ENCODE data around the gene TMA7. TPM values are rescaled to one million over a fixed set of nuclear protein-coding genes. Genes with fewer than 3 reads are reported as not detected.

TMA7 gene
- total and polyA plus RNA-seq, 9 of the 15 experiments (the other 6 are each of a cell fraction or from before 2014, with no cell fraction given), result 209 to 1,003 (median 486) TPM

DNA sequence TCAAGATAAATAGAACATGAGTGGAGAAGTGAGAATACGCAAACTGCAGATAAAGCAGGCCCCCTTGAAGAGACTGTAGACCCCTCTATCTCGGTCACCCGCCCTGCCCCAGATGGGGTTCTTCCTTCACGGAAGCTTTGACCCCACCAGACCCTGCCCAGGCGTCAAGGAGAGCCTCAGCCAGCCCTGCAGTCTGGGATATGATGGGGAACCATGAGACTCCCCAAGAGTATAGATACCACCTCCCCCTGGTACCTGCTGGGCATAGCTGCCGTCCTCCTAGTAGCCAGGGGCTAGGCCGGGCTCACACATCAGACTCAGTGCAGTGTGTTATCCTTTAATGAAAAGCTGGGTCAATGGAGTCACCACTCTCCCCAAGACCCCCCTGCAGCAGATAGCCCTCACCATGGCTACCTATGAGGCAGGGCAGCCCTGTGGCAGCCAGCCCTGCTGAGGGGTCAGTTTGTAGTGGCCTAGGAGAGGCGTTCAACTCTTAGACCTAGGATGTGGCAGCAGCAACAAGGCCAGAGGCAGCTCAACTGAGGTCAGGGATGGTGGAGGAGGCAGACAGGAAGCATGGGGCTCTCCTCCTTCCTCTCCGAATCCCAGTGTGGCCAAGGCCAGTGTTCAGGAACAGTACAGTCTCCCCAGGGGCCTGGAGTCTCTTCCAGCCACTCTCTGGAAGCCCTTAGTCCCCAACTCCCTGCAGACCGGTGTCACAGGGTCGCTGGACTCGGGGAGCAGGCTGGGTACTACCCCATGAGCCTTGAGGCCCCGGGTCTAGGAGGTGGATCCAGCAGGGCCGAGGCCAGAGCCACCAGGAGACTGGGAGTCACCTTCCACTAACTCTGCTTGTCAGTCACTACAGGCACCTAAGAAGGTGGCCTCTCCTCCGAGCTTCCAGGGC lies 36.3 kb upstream of the TMA7 start:
- WGBS (ENCODE audit: insufficient coverage, low coverage, missing lambda C conversion rate), result 43% methylated on average over 15 of the region's 15 CpGs
- Histone ChIP-seq H2AFZ (ENCODE audit: low read depth, low read length) (no peak overlapping the region), H3K4me1 (replicated peaks in 1 of 2; ENCODE audit: control insufficient read depth in 2 of 2, insufficient read depth in 2 of 2, low read length in 2 of 2) (peaks cover 0 to 5% of the 10 kb centered on the region in 2 experiments; a peak in 1 of 5 replicates), H3K27me3 (ENCODE audit: control insufficient read depth in 2 of 2, insufficient read depth in 2 of 2, low read length in 2 of 2) (no peaks in the 10 kb centered on the region), H3K4me2 (ENCODE audit: insufficient read depth, low read length) (no peak overlapping the region), H3K9me3 (replicated peaks; ENCODE audit: control insufficient read depth, insufficient read depth, low read depth, low read length) (no peaks in the 10 kb centered on the region), H3K27ac (ENCODE audit: extremely low read depth, low read depth, low read length) (no peak overlapping the region), H4K20me1 (replicated peaks; ENCODE audit: control insufficient read depth, insufficient read depth, low read length) (0 out of 2 replicates have a peak, but pooled peaks cover 4% of the 10 kb centered on the region), H3K79me2 (ENCODE audit: control insufficient read depth, insufficient read depth, low read length) (no peaks in the 10 kb centered on the region), H3K9me1 (ENCODE audit: control insufficient read depth, insufficient read depth, low read length) (no peaks in the 10 kb centered on the region), H3K9ac (ENCODE audit: insufficient read depth in 1 of 2, low read depth in 2 of 2, low read length in 2 of 2) (no peak overlapping the region), H3K36me3 (ENCODE audit: control insufficient read depth, insufficient read depth, low read length) (no peaks in the 10 kb centered on the region), H3K4me3 (no peak overlapping the region)
- TF ChIP-seq, protein P1, sequence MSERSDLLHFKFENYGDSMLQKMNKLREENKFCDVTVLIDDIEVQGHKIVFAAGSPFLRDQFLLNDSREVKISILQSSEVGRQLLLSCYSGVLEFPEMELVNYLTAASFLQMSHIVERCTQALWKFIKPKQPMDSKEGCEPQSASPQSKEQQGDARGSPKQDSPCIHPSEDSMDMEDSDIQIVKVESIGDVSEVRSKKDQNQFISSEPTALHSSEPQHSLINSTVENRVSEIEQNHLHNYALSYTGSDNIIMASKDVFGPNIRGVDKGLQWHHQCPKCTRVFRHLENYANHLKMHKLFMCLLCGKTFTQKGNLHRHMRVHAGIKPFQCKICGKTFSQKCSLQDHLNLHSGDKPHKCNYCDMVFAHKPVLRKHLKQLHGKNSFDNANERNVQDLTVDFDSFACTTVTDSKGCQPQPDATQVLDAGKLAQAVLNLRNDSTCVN (CRISPR knock-in tag; IDR thresholded peaks at IDR 0.05), result no peak
- TF ChIP-seq NFIX (CRISPR knock-in tag; IDR thresholded peaks at IDR 0.05; ENCODE audit: low read depth) (no peak), PTTG1 (tag; IDR thresholded peaks at IDR 0.05; ENCODE audit: low read depth) (no peak), ESRRA (IDR thresholded peaks at IDR 0.05; ENCODE audit: borderline replicate concordance, low read depth) (no peak), ZNF224 (CRISPR knock-in tag; IDR thresholded peaks at IDR 0.05) (no peak)
- TF ChIP-seq, protein P2, sequence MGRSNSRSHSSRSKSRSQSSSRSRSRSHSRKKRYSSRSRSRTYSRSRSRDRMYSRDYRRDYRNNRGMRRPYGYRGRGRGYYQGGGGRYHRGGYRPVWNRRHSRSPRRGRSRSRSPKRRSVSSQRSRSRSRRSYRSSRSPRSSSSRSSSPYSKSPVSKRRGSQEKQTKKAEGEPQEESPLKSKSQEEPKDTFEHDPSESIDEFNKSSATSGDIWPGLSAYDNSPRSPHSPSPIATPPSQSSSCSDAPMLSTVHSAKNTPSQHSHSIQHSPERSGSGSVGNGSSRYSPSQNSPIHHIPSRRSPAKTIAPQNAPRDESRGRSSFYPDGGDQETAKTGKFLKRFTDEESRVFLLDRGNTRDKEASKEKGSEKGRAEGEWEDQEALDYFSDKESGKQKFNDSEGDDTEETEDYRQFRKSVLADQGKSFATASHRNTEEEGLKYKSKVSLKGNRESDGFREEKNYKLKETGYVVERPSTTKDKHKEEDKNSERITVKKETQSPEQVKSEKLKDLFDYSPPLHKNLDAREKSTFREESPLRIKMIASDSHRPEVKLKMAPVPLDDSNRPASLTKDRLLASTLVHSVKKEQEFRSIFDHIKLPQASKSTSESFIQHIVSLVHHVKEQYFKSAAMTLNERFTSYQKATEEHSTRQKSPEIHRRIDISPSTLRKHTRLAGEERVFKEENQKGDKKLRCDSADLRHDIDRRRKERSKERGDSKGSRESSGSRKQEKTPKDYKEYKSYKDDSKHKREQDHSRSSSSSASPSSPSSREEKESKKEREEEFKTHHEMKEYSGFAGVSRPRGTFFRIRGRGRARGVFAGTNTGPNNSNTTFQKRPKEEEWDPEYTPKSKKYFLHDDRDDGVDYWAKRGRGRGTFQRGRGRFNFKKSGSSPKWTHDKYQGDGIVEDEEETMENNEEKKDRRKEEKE (IDR thresholded peaks at IDR 0.05; ENCODE audit: borderline replicate concordance in 1 of 2, control insufficient read depth in 1 of 2, low read depth in 2 of 2, low read length in 1 of 2), result no peak
- TF ChIP-seq, protein P3, sequence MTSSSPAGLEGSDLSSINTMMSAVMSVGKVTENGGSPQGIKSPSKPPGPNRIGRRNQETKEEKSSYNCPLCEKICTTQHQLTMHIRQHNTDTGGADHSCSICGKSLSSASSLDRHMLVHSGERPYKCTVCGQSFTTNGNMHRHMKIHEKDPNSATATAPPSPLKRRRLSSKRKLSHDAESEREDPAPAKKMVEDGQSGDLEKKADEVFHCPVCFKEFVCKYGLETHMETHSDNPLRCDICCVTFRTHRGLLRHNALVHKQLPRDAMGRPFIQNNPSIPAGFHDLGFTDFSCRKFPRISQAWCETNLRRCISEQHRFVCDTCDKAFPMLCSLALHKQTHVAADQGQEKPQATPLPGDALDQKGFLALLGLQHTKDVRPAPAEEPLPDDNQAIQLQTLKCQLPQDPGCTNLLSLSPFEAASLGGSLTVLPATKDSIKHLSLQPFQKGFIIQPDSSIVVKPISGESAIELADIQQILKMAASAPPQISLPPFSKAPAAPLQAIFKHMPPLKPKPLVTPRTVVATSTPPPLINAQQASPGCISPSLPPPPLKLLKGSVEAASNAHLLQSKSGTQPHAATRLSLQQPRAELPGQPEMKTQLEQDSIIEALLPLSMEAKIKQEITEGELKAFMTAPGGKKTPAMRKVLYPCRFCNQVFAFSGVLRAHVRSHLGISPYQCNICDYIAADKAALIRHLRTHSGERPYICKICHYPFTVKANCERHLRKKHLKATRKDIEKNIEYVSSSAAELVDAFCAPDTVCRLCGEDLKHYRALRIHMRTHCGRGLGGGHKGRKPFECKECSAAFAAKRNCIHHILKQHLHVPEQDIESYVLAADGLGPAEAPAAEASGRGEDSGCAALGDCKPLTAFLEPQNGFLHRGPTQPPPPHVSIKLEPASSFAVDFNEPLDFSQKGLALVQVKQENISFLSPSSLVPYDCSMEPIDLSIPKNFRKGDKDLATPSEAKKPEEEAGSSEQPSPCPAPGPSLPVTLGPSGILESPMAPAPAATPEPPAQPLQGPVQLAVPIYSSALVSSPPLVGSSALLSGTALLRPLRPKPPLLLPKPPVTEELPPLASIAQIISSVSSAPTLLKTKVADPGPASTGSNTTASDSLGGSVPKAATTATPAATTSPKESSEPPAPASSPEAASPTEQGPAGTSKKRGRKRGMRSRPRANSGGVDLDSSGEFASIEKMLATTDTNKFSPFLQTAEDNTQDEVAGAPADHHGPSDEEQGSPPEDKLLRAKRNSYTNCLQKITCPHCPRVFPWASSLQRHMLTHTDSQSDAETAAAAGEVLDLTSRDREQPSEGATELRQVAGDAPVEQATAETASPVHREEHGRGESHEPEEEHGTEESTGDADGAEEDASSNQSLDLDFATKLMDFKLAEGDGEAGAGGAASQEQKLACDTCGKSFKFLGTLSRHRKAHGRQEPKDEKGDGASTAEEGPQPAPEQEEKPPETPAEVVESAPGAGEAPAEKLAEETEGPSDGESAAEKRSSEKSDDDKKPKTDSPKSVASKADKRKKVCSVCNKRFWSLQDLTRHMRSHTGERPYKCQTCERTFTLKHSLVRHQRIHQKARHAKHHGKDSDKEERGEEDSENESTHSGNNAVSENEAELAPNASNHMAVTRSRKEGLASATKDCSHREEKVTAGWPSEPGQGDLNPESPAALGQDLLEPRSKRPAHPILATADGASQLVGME (CRISPR knock-in tag; IDR thresholded peaks at IDR 0.05), result no peak
- ATAC-seq, result no peak
- POLR2A ChIA-PET, result no interaction called here
- BruUV-seq (replicated peaks), result no TSS peak
- in situ Hi-C loops (cut with MboI) (loop anchor here (5.0 kb wide), 1 partner anchor 34 kb away; no protein-coding TSS in a partner anchor), intact Hi-C loops (cut with micrococcal nuclease) (loop anchor here (5.0 to 10.0 kb wide), 3 partner anchors 101 to 209 kb away; partner anchors contain the start of gene SHISA5)
- no peak for DNase-seq (ENCODE audit: extremely low read depth in 1 of 4, low spot score in 3 of 4)
- CTCF ChIA-PET (ENCODE audit: low intra/inter-chr PET ratio), result no interaction called here
- FAIRE-seq, result no peak

Measured in K562 (cell line).